GM12878 (cell line): ENCODE data around the gene ARMC6. TPM values are rescaled to one million over a fixed set of nuclear protein-coding genes. Genes with fewer than 3 reads are reported as not detected.

Experiments
- ATAC-seq: fragments of 200-7000 bp; cut with Tn5 transposase; 3 replicates; pipeline ENCODE4 v1.9.1; 2020; ENCODE audit warnings: mild to moderate bottlenecking, moderate library complexity
- BruUV-seq: library from RNA; stranded (reverse); fragments of 400-500 nt; replicated peaks from 2 replicates; lab custom pipeline; 2021; lab: Mats Ljungman, UMichigan
- CTCF ChIA-PET: fragments of 300-600 bp; sonication (Branson Sonifier 250); formaldehyde crosslinking; extraction: SDS; loops from one replicate; lab custom pipeline; 2021; ENCODE audit warnings: inconsistent platforms; lab: Yijun Ruan, JAX
- POLR2A ChIA-PET: fragments of 350-600 bp; formaldehyde crosslinking; extraction: SDS; loops from one replicate; lab custom pipeline; 2021; ENCODE audit warnings: inconsistent platforms; lab: Charles Lee
- RAD21 ChIA-PET: fragments of 300-600 bp; sonication (Branson Sonifier 250); formaldehyde crosslinking; loops from one replicate; lab custom pipeline; 2023; ENCODE audit warnings: antibody characterized with exemption; ENCODE audit not compliant: unreplicated experiment; lab: Charles Lee
- SMC1A ChIA-PET: fragments of 300-600 bp; sonication (Branson Sonifier 250); formaldehyde crosslinking; loops from one replicate; lab custom pipeline; 2023; ENCODE audit not compliant: unreplicated experiment, uncharacterized antibody; lab: Charles Lee
- DNase-seq: peaks from one replicate; pipeline ENCODE4 v3.0.0-alpha.2; 2011; ENCODE audit warnings: low read depth, low spot score
- FAIRE-seq: peaks from 3 replicates; lab custom pipeline; 2011; peaks lifted over from hg19 to GRCh38; lab: Jason Lieb, UNC
- H2AFZ ChIP-seq: 2 replicates; pipeline ENCODE4 v1.6.0; 2011; ENCODE audit warnings: low read depth, low read length, control low read depth; ENCODE audit not compliant: control insufficient read depth
- H3K27ac ChIP-seq: 2 replicates; pipeline ENCODE4 v1.5.1; 2011; ENCODE audit warnings: control low read depth; ENCODE audit not compliant: control insufficient read depth, insufficient read depth
- H3K27me3 ChIP-seq, 2 experiments: replicated peaks in 1 of 2; 2 replicates each; pipeline versions ENCODE4 v1.6.0 to v1.6.1; 2011; ENCODE audit warnings: low read length in 1 of 2; ENCODE audit not compliant: control insufficient read depth in 2 of 2, insufficient read depth in 2 of 2
- H3K36me3 ChIP-seq, 2 experiments: 2 replicates each; pipeline ENCODE4 v1.5.1; 2011; ENCODE audit warnings: low read length in 1 of 2; ENCODE audit not compliant: control insufficient read depth in 2 of 2, insufficient read depth in 2 of 2
- H3K4me1 ChIP-seq: 2 replicates; pipeline ENCODE4 v1.6.1; 2011; ENCODE audit warnings: mild to moderate bottlenecking, low read length, moderate library complexity, mixed read lengths; ENCODE audit not compliant: control insufficient read depth, insufficient read depth
- H3K4me2 ChIP-seq: 2 replicates; pipeline ENCODE4 v1.6.0; 2011; ENCODE audit warnings: control low read depth; ENCODE audit not compliant: control insufficient read depth, insufficient read depth
- H3K4me3 ChIP-seq: fragments of 200-600 bp; sonication (generic); 2 replicates; pipeline ENCODE4 v1.5.1; 2016
- H3K79me2 ChIP-seq: 2 replicates; pipeline ENCODE4 v1.6.0; 2011; ENCODE audit warnings: low read length; ENCODE audit not compliant: control insufficient read depth, insufficient read depth
- H3K9ac ChIP-seq: 2 replicates; pipeline ENCODE4 v1.8.0; 2011; ENCODE audit warnings: low read length, control low read depth, mixed read lengths; ENCODE audit not compliant: control insufficient read depth, insufficient read depth
- H3K9me3 ChIP-seq: replicated peaks from 3 replicates; pipeline ENCODE4 v1.5.1; 2011; ENCODE audit warnings: mild to moderate bottlenecking, low read length; ENCODE audit not compliant: control insufficient read depth, insufficient read depth
- H4K20me1 ChIP-seq: 2 replicates; pipeline ENCODE4 v1.6.0; 2011; ENCODE audit not compliant: control insufficient read depth, insufficient read depth
- ASH2L ChIP-seq: fragments of 300-600, 200-600 bp; sonication (generic); IDR thresholded peaks from 2 replicates; pipeline ENCODE4 v1.6.1; 2017; ENCODE audit warnings: low read depth, mild to moderate bottlenecking, borderline replicate concordance
- CEBPB ChIP-seq, 2 experiments: fragments of 150-350 bp in 1 of 2; IDR thresholded peaks; 2 replicates each; pipeline ENCODE4 v1.6.1; 2012 to 2014; ENCODE audit warnings: low read depth in 2 of 2, low read length in 2 of 2, borderline replicate concordance in 1 of 2, inconsistent platforms in 1 of 2
- E4F1 ChIP-seq: fragments of 450-650 bp; IDR thresholded peaks from 2 replicates; pipeline ENCODE4 v1.6.1; 2018; ENCODE audit warnings: borderline replicate concordance, mild to moderate bottlenecking; ENCODE audit not compliant: partially characterized antibody
- GATAD2B ChIP-seq: fragments of 450-650 bp; conservative IDR thresholded peaks from 2 replicates; pipeline ENCODE4 v1.6.1; 2017; ENCODE audit warnings: low read depth, mild to moderate bottlenecking, moderate library complexity
- HSF1 ChIP-seq: fragments of 150-350 bp; IDR thresholded peaks from 2 replicates; pipeline ENCODE4 v1.6.1; 2014; ENCODE audit warnings: mild to moderate bottlenecking, low read depth, low read length
- NFYB ChIP-seq: IDR thresholded peaks from 2 replicates; pipeline ENCODE4 v1.6.1; 2011; ENCODE audit warnings: low read depth, mild to moderate bottlenecking, low read length, improper control_type of control experiment, moderate library complexity; ENCODE audit not compliant: insufficient read depth
- SRF ChIP-seq, 2 experiments: IDR thresholded peaks; 2 replicates each; pipeline ENCODE4 v1.6.1; 2011; ENCODE audit warnings: low read depth in 2 of 2, low read length in 2 of 2, mild to moderate bottlenecking in 1 of 2, moderate library complexity in 1 of 2
- STAT1 ChIP-seq: fragments of 450-650 bp; conservative IDR thresholded peaks from 2 replicates; pipeline ENCODE4 v1.6.1; 2014; ENCODE audit warnings: antibody characterized with exemption, mild to moderate bottlenecking
- WGBS: methylation state at CpG from one replicate; pipeline ENCODE4 v1.1.6; 2016; ENCODE audit warnings: low lambda C conversion rate; ENCODE audit not compliant: insufficient replicate concordance, insufficient coverage; ENCODE audit errors: missing lambda C conversion rate; 5-methylcytosine and 5-hydroxymethylcytosine counted together
- in situ Hi-C: fragments of 300-500 bp; cut with MboI; formaldehyde crosslinking; loops from 9 replicates; pipeline ENCODE4 v1.14.3; 2018; ENCODE audit warnings: mixed read lengths
- intact Hi-C: fragments of 100-400 bp; cut with micrococcal nuclease; formaldehyde crosslinking; loops from one replicate; pipeline ENCODE4 v1.14.2; 2022; ENCODE audit not compliant: unreplicated experiment
- polyA plus RNA-seq, 11 experiments: library from polyadenylated mRNA; depleted of rRNA in 4 of 11; unstranded in 6 of 11; stranded (reverse) in 5 of 11; fragments of >200 nt; fragmentation: Nextera tagmentation in 4 of 11; fragmentation: Illumina TruSeq in 1 of 11; extraction: Ambion mirVana in 4 of 11; extraction: Trizol in 1 of 11; gene quantifications; 1 replicate in 1 of 11; 2 replicates in 10 of 11; pipeline versions ENCODE4 v1.2.1 to v1.2.3, GENCODE V29; 2011 to 2016; ENCODE audit warnings: inconsistent platforms in 2 of 11, missing spikeins in 2 of 11, low read depth in 1 of 11
- total RNA-seq, 4 experiments: library from RNA; depleted of rRNA in 3 of 4; stranded (reverse); fragments of >200 nt in 3 of 4; fragmentation: Illumina TruSeq in 1 of 4; extraction: Trizol in 1 of 4; gene quantifications; 2 replicates each; pipeline versions ENCODE4 v1.2.1 to v1.2.3, GENCODE V29; 2013 to 2021

The ARMC6 gene
- total and polyA plus RNA-seq, 10 of the 15 experiments (the other 5 are each of a cell fraction or from before 2014, with no cell fraction given), result 1.1 to 64.4 (median 41.6) TPM

- no peak for TF ChIP-seq CEBPB (IDR thresholded peaks at IDR 0.05; ENCODE audit: borderline replicate concordance in 1 of 2, low read depth in 2 of 2, low read length in 2 of 2)
- no peak for TF ChIP-seq NFYB
Observed at GRCh38 chr19:19055701-19056100, 22.3 kb downstream of the ARMC6 start (continued).

GRCh38 chr19:19056636-19057275 lies 23.4 kb downstream of the ARMC6 start:
- no peak for FAIRE-seq
- ChIA-PET CTCF (interaction anchor here (1.3 kb wide), 1 partner anchor 118 kb away, joined by 3 read pairs; no protein-coding TSS in a partner anchor), RAD21 (no interaction called here), POLR2A (interaction anchor here (0.5 kb wide), 1 partner anchor 9 kb away, joined by 3 read pairs; no protein-coding TSS in a partner anchor)
- Histone ChIP-seq H3K4me2 (no peak overlapping the region), H3K79me2 (no peaks in the 10 kb centered on the region), H3K4me1 (no peaks in the 10 kb centered on the region), H3K36me3 (peaks cover 22 to 37% of the 10 kb centered on the region in 2 experiments), H3K9ac (no peak overlapping the region), H2AFZ (no peak overlapping the region), H4K20me1 (no peaks in the 10 kb centered on the region; the same call in 1 of the 2 replicates), H3K27me3 (no peaks in the 10 kb centered on the region), H3K9me3 (no peaks in the 10 kb centered on the region)
- intact Hi-C loops, result no loop called here
- in situ Hi-C loops, result loop anchor here (5.0 kb wide), 1 partner anchor 86 kb away; no protein-coding TSS in a partner anchor
- no peak for ATAC-seq
- WGBS, result 87% methylated on average over 9 of the region's 9 CpGs
- no TSS peak for BruUV-seq
- no peak for DNase-seq
- no peak for TF ChIP-seq STAT1
- TF ChIP-seq ASH2L, result no peak
- TF ChIP-seq SRF (IDR thresholded peaks at IDR 0.05; ENCODE audit: low read depth in 2 of 2, low read length in 2 of 2), result no peak
- no peak for TF ChIP-seq E4F1
- no peak for TF ChIP-seq GATAD2B
- no peak for TF ChIP-seq HSF1
- TF ChIP-seq, all 136 proteins: peak for 0
- Histone ChIP-seq H3K4me3 (no peak overlapping the region), H3K27ac (no peak overlapping the region)
- SMC1A ChIA-PET, result no interaction called here
